GM12878 (cell line): ENCODE results near the gene PES1. TPM values are rescaled to one million over a fixed set of nuclear protein-coding genes. Genes with fewer than 3 reads are reported as not detected.

Experiments
- ATAC-seq: fragments of 200-7000 bp; cut with Tn5 transposase; 3 replicates; pipeline ENCODE4 v1.9.1; 2020; ENCODE audit warnings: mild to moderate bottlenecking, moderate library complexity
- BruUV-seq: library from RNA; stranded (reverse); fragments of 400-500 nt; replicated peaks from 2 replicates; lab custom pipeline; 2021; lab: Mats Ljungman, UMichigan
- CTCF ChIA-PET: fragments of 300-600 bp; sonication (Branson Sonifier 250); formaldehyde crosslinking; extraction: SDS; loops from one replicate; lab custom pipeline; 2021; ENCODE audit warnings: inconsistent platforms; lab: Yijun Ruan, JAX
- POLR2A ChIA-PET: fragments of 350-600 bp; formaldehyde crosslinking; extraction: SDS; loops from one replicate; lab custom pipeline; 2021; ENCODE audit warnings: inconsistent platforms; lab: Charles Lee
- RAD21 ChIA-PET: fragments of 300-600 bp; sonication (Branson Sonifier 250); formaldehyde crosslinking; loops from one replicate; lab custom pipeline; 2023; ENCODE audit warnings: antibody characterized with exemption; ENCODE audit not compliant: unreplicated experiment; lab: Charles Lee
- SMC1A ChIA-PET: fragments of 300-600 bp; sonication (Branson Sonifier 250); formaldehyde crosslinking; loops from one replicate; lab custom pipeline; 2023; ENCODE audit not compliant: unreplicated experiment, uncharacterized antibody; lab: Charles Lee
- DNase-seq: peaks from one replicate; pipeline ENCODE4 v3.0.0-alpha.2; 2011; ENCODE audit warnings: low read depth, low spot score
- FAIRE-seq: peaks from 3 replicates; lab custom pipeline; 2011; peaks lifted over from hg19 to GRCh38; lab: Jason Lieb, UNC
- H2AFZ ChIP-seq: 2 replicates; pipeline ENCODE4 v1.6.0; 2011; ENCODE audit warnings: low read depth, low read length, control low read depth; ENCODE audit not compliant: control insufficient read depth
- H3K27ac ChIP-seq: 2 replicates; pipeline ENCODE4 v1.5.1; 2011; ENCODE audit warnings: control low read depth; ENCODE audit not compliant: control insufficient read depth, insufficient read depth
- H3K27me3 ChIP-seq, 2 experiments: replicated peaks in 1 of 2; 2 replicates each; pipeline versions ENCODE4 v1.6.0 to v1.6.1; 2011; ENCODE audit warnings: low read length in 1 of 2; ENCODE audit not compliant: control insufficient read depth in 2 of 2, insufficient read depth in 2 of 2
- H3K36me3 ChIP-seq, 2 experiments: 2 replicates each; pipeline ENCODE4 v1.5.1; 2011; ENCODE audit warnings: low read length in 1 of 2; ENCODE audit not compliant: control insufficient read depth in 2 of 2, insufficient read depth in 2 of 2
- H3K4me1 ChIP-seq: 2 replicates; pipeline ENCODE4 v1.6.1; 2011; ENCODE audit warnings: mild to moderate bottlenecking, low read length, moderate library complexity, mixed read lengths; ENCODE audit not compliant: control insufficient read depth, insufficient read depth
- H3K4me2 ChIP-seq: 2 replicates; pipeline ENCODE4 v1.6.0; 2011; ENCODE audit warnings: control low read depth; ENCODE audit not compliant: control insufficient read depth, insufficient read depth
- H3K4me3 ChIP-seq: fragments of 200-600 bp; sonication (generic); 2 replicates; pipeline ENCODE4 v1.5.1; 2016
- H3K79me2 ChIP-seq: 2 replicates; pipeline ENCODE4 v1.6.0; 2011; ENCODE audit warnings: low read length; ENCODE audit not compliant: control insufficient read depth, insufficient read depth
- H3K9ac ChIP-seq: 2 replicates; pipeline ENCODE4 v1.8.0; 2011; ENCODE audit warnings: low read length, control low read depth, mixed read lengths; ENCODE audit not compliant: control insufficient read depth, insufficient read depth
- H3K9me3 ChIP-seq: replicated peaks from 3 replicates; pipeline ENCODE4 v1.5.1; 2011; ENCODE audit warnings: mild to moderate bottlenecking, low read length; ENCODE audit not compliant: control insufficient read depth, insufficient read depth
- H4K20me1 ChIP-seq: 2 replicates; pipeline ENCODE4 v1.6.0; 2011; ENCODE audit not compliant: control insufficient read depth, insufficient read depth
- WGBS: methylation state at CpG from one replicate; pipeline ENCODE4 v1.1.6; 2016; ENCODE audit warnings: low lambda C conversion rate; ENCODE audit not compliant: insufficient replicate concordance, insufficient coverage; ENCODE audit errors: missing lambda C conversion rate; 5-methylcytosine and 5-hydroxymethylcytosine counted together
- in situ Hi-C: fragments of 300-500 bp; cut with MboI; formaldehyde crosslinking; loops from 9 replicates; pipeline ENCODE4 v1.14.3; 2018; ENCODE audit warnings: mixed read lengths
- intact Hi-C: fragments of 100-400 bp; cut with micrococcal nuclease; formaldehyde crosslinking; loops from one replicate; pipeline ENCODE4 v1.14.2; 2022; ENCODE audit not compliant: unreplicated experiment
- polyA plus RNA-seq, 11 experiments: library from polyadenylated mRNA; depleted of rRNA in 4 of 11; unstranded in 6 of 11; stranded (reverse) in 5 of 11; fragments of >200 nt; fragmentation: Nextera tagmentation in 4 of 11; fragmentation: Illumina TruSeq in 1 of 11; extraction: Ambion mirVana in 4 of 11; extraction: Trizol in 1 of 11; gene quantifications; 1 replicate in 1 of 11; 2 replicates in 10 of 11; pipeline versions ENCODE4 v1.2.1 to v1.2.3, GENCODE V29; 2011 to 2016; ENCODE audit warnings: inconsistent platforms in 2 of 11, missing spikeins in 2 of 11, low read depth in 1 of 11
- total RNA-seq, 4 experiments: library from RNA; depleted of rRNA in 3 of 4; stranded (reverse); fragments of >200 nt in 3 of 4; fragmentation: Illumina TruSeq in 1 of 4; extraction: Trizol in 1 of 4; gene quantifications; 2 replicates each; pipeline versions ENCODE4 v1.2.1 to v1.2.3, GENCODE V29; 2013 to 2021
- TF ChIP-seq, protein P1 (sequence below): IDR thresholded peaks from 2 replicates; pipeline ENCODE4 v1.6.1; 2011; ENCODE audit warnings: borderline replicate concordance, low read depth, mild to moderate bottlenecking, moderate library complexity, mixed read lengths, low read length; ENCODE audit not compliant: insufficient read depth; ENCODE audit errors: extremely low read length
- TF ChIP-seq, protein P2 (sequence below): IDR thresholded peaks from 2 replicates; pipeline ENCODE4 v1.6.1; 2012; ENCODE audit warnings: mild to moderate bottlenecking, low read depth, low read length

Gene PES1
- total and polyA plus RNA-seq, 10 of the 15 experiments (the other 5 are each of a cell fraction or from before 2014, with no cell fraction given): 6.9 to 139 (median 106) TPM

DNA sequence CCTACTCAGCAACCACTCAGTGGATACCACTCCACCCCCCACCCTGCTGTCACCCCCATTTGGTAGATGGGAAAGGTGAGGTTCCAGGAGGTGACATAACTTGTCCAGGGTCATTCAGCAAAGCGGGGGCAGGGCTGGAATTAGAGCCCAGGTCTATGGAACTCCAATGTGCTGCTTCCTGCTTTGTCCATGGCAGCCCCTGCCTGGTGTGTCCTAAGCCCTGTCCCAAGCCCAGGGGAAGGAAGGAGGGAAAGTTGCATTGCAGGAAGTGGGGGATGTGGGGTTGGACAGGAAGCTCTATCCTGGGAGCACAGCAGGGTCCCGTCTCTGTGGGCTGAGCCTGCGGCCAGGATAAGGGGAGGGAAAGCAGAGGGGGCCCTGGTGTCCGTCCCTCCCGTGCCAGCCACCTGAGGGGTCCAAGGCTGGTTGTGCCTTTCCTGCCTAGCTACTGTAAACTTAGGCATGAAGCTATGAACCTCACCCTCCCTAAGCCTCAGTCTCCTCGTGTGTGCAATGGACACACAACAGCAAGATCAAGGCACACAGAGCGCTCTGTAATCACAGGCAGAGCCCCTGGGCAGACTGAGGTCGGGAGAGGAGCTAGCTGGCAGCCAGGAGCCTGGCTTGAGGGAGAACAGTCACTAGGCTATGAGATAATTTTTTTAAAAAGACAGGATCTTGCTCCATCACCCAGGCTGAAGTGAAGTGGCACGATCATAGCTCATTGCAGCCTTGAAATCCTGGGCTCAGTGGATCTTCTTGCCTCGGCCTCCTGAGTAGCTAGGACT is 30.1 kb downstream of the PES1 start:
- no peak overlapping the region for H3K27ac ChIP-seq
- no peaks in the 10 kb centered on the region for H3K79me2 ChIP-seq
- no peak for ATAC-seq
- DNase-seq: no peak
- CTCF ChIA-PET: interaction anchor here (1.1 to 1.6 kb wide), 2 partner anchors 39 to 116 kb away, joined by 4 to 7 read pairs; no protein-coding TSS in a partner anchor
- SMC1A ChIA-PET: no interaction called here
- H3K36me3 ChIP-seq: no peaks in the 10 kb centered on the region
- H3K9me3 ChIP-seq: no peaks in the 10 kb centered on the region
- in situ Hi-C loops: no loop called here
- POLR2A ChIA-PET: no interaction called here
- no peak overlapping the region for H2AFZ ChIP-seq
- RAD21 ChIA-PET: no interaction called here
- no peaks in the 10 kb centered on the region for H3K4me1 ChIP-seq
- TF ChIP-seq, protein P1, sequence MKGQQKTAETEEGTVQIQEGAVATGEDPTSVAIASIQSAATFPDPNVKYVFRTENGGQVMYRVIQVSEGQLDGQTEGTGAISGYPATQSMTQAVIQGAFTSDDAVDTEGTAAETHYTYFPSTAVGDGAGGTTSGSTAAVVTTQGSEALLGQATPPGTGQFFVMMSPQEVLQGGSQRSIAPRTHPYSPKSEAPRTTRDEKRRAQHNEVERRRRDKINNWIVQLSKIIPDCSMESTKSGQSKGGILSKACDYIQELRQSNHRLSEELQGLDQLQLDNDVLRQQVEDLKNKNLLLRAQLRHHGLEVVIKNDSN: no peak
- TF ChIP-seq, protein P2, sequence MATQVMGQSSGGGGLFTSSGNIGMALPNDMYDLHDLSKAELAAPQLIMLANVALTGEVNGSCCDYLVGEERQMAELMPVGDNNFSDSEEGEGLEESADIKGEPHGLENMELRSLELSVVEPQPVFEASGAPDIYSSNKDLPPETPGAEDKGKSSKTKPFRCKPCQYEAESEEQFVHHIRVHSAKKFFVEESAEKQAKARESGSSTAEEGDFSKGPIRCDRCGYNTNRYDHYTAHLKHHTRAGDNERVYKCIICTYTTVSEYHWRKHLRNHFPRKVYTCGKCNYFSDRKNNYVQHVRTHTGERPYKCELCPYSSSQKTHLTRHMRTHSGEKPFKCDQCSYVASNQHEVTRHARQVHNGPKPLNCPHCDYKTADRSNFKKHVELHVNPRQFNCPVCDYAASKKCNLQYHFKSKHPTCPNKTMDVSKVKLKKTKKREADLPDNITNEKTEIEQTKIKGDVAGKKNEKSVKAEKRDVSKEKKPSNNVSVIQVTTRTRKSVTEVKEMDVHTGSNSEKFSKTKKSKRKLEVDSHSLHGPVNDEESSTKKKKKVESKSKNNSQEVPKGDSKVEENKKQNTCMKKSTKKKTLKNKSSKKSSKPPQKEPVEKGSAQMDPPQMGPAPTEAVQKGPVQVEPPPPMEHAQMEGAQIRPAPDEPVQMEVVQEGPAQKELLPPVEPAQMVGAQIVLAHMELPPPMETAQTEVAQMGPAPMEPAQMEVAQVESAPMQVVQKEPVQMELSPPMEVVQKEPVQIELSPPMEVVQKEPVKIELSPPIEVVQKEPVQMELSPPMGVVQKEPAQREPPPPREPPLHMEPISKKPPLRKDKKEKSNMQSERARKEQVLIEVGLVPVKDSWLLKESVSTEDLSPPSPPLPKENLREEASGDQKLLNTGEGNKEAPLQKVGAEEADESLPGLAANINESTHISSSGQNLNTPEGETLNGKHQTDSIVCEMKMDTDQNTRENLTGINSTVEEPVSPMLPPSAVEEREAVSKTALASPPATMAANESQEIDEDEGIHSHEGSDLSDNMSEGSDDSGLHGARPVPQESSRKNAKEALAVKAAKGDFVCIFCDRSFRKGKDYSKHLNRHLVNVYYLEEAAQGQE: no peak
- 25% methylated on average over 10 of the region's 10 CpGs for WGBS
- FAIRE-seq: no peak
- H4K20me1 ChIP-seq: no peaks in the 10 kb centered on the region
- no peak overlapping the region for H3K9ac ChIP-seq
- no peaks in the 10 kb centered on the region; a peak in 1 of 4 replicates for H3K27me3 ChIP-seq
- no TSS peak for BruUV-seq
- H3K4me3 ChIP-seq: no peak overlapping the region
- intact Hi-C loops: no loop called here
- H3K4me2 ChIP-seq: no peak overlapping the region
